Common myeloid progenitor, CD34-positive (primary cell): Measurements from ENCODE around the gene HTR3D.

Experiments used
- CTCF ChIA-PET: fragments of 350-600 bp; sonication (Branson Sonifier 250); formaldehyde crosslinking; loops from one replicate; lab custom pipeline; 2021; ENCODE audit warnings: antibody characterized with exemption; lab: Charles Lee
- POLR2A ChIA-PET: fragments of 350-600 bp; sonication (Branson Sonifier 250); formaldehyde crosslinking; loops from one replicate; lab custom pipeline; 2021; ENCODE audit warnings: antibody characterized with exemption; lab: Charles Lee
- DNase-seq, 3 donors: peaks; one replicate each; pipeline versions ENCODE4 v3.0.0 to v3.0.0-alpha.2; 2013
- H3K27ac ChIP-seq, 2 experiments: 1 replicate in 1 of 2; 2 replicates in 1 of 2; pipeline ENCODE4 v1.7.0; 2013; ENCODE audit warnings: inconsistent platforms in 2 of 2, low read length in 2 of 2, mild to moderate bottlenecking in 2 of 2, low read depth in 1 of 2, moderate library complexity in 1 of 2; ENCODE audit not compliant: severe bottlenecking in 2 of 2, insufficient read depth in 1 of 2, poor library complexity in 1 of 2
- H3K27me3 ChIP-seq, 5 experiments: replicated peaks in 2 of 5; 1 replicate in 3 of 5; 2 replicates in 2 of 5; pipeline versions ENCODE4 v1.6.1 to v1.7.0; 2013; ENCODE audit warnings: low read length in 4 of 5, mild to moderate bottlenecking in 2 of 5, moderate library complexity in 2 of 5, inconsistent platforms in 1 of 5; ENCODE audit not compliant: insufficient read depth in 5 of 5, control insufficient read depth in 4 of 5
- H3K36me3 ChIP-seq, 4 experiments: 1 replicate in 2 of 4; 2 replicates in 2 of 4; pipeline versions ENCODE4 v1.6.1 to v1.7.0; 2013; ENCODE audit warnings: low read length in 3 of 4, control low read depth in 1 of 4, mild to moderate bottlenecking in 1 of 4; ENCODE audit not compliant: control insufficient read depth in 4 of 4, insufficient read depth in 4 of 4
- H3K4me1 ChIP-seq, 4 experiments: 1 replicate in 3 of 4; 2 replicates in 1 of 4; pipeline versions ENCODE4 v1.6.1 to v1.7.1; 2013; ENCODE audit warnings: low read length in 3 of 4, mild to moderate bottlenecking in 3 of 4, control low read depth in 1 of 4, inconsistent platforms in 1 of 4, moderate library complexity in 1 of 4; ENCODE audit not compliant: control insufficient read depth in 4 of 4, insufficient read depth in 4 of 4; ENCODE audit errors: control extremely low read depth in 1 of 4
- H3K4me3 ChIP-seq, 7 experiments: 1 replicate in 4 of 7; 2 replicates in 3 of 7; pipeline versions ENCODE4 v1.5.1 to v1.7.0; 2013; ENCODE audit warnings: mild to moderate bottlenecking in 7 of 7, low read length in 6 of 7, moderate library complexity in 6 of 7, inconsistent platforms in 2 of 7, low read depth in 2 of 7, control low read depth in 1 of 7; ENCODE audit not compliant: insufficient read depth in 4 of 7, control insufficient read depth in 1 of 7; ENCODE audit errors: extremely low read depth in 1 of 7
- H3K9me3 ChIP-seq, 5 experiments: 1 replicate in 4 of 5; 2 replicates in 1 of 5; pipeline versions ENCODE4 v1.6.1 to v1.7.1; 2013; ENCODE audit warnings: low read length in 4 of 5, mild to moderate bottlenecking in 2 of 5, inconsistent platforms in 1 of 5, low read depth in 1 of 5, moderate library complexity in 1 of 5; ENCODE audit not compliant: control insufficient read depth in 4 of 5, insufficient read depth in 2 of 5; ENCODE audit errors: control extremely low read depth in 1 of 5
- WGBS: methylation state at CpG from one replicate; pipeline ENCODE4 v1.1.5; 2013; ENCODE audit not compliant: insufficient coverage; 5-methylcytosine and 5-hydroxymethylcytosine counted together

HTR3D gene

DNA sequence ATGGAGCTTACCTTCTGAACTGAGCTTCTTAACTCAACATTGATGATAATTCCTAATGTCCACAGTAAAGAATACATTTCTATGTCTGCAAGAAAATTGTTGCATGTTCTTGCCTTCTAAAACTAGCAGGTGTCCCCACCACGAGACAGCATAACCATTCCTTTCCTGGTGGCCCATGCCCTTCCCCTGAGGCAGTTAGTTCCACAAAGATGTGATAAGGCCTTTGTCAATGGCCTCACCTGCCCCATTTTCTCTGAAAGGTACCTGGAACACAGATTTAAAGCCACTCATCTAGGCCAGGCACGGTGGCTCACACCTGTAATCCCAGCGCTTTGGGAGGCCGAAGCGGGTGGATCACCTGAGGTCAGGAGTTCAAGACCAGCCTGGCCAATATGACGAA is 44.4 kb downstream of the HTR3D start:
- Histone ChIP-seq H3K4me1 (no peaks in the 10 kb centered on the region), H3K4me3 (no peak overlapping the region), H3K27me3 (peaks cover 0 to 3% (median 0%) of the 10 kb centered on the region in 5 experiments), H3K27ac (no peak overlapping the region), H3K36me3 (no peaks in the 10 kb centered on the region), H3K9me3 (peaks cover 0 to 4% (median 3%) of the 10 kb centered on the region in 5 experiments)
- ChIA-PET POLR2A (no interaction called here), CTCF (no interaction called here)
- 86% methylated on average over 4 of the region's 6 CpGs for WGBS
- DNase-seq, result no peak

GRCh38 chr3:184077881-184078280 is 46.3 kb downstream of the HTR3D start:
- Histone ChIP-seq H3K4me1 (no peaks in the 10 kb centered on the region), H3K27me3 (peaks cover 0 to 3% (median 0%) of the 10 kb centered on the region in 5 experiments), H3K4me3 (no peak overlapping the region), H3K27ac (no peak overlapping the region), H3K9me3 (peaks cover 0 to 18% (median 6%) of the 10 kb centered on the region in 5 experiments), H3K36me3 (no peaks in the 10 kb centered on the region)
- ChIA-PET CTCF (no interaction called here), POLR2A (no interaction called here)
- WGBS, result 100% methylated on average over 5 of the region's 5 CpGs
- DNase-seq, result no peak

DNA sequence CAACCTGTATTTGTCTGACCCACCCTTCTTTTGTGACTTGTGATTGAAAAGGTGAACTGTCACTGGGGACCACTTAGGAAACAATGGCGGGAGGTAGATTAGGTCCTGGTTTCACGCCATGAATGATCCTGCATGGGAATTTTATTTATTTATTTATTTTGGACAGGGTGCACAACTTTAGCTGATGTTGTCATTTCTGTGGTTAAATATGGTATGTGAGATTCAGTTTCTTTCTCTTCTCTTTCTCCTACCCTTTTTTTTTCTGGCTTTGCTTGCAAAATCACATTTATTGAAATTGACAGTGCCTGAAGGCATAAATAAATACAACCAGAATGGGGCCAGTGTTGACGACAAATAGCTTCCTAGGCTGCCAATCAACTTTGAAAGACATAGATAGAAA is 47.3 kb downstream of the HTR3D start:
- Histone ChIP-seq H3K4me1 (no peaks in the 10 kb centered on the region), H3K4me3 (no peak overlapping the region), H3K36me3 (no peaks in the 10 kb centered on the region), H3K9me3 (peaks cover 0 to 25% (median 9%) of the 10 kb centered on the region in 5 experiments), H3K27ac (no peak overlapping the region), H3K27me3 (peaks cover 0 to 3% (median 0%) of the 10 kb centered on the region in 5 experiments)
- DNase-seq, result no peak
- whole genome bisulfite sequencing, result 60% methylated on average over 1 of the region's 3 CpGs
- CTCF ChIA-PET, result interaction anchor here (0.9 kb wide), 1 partner anchor 38 kb away, joined by 3 read pairs; no protein-coding TSS in a partner anchor
- POLR2A ChIA-PET, result interaction anchor here (0.6 kb wide), 1 partner anchor 60 kb away, joined by 5 read pairs; no protein-coding TSS in a partner anchor

DNA sequence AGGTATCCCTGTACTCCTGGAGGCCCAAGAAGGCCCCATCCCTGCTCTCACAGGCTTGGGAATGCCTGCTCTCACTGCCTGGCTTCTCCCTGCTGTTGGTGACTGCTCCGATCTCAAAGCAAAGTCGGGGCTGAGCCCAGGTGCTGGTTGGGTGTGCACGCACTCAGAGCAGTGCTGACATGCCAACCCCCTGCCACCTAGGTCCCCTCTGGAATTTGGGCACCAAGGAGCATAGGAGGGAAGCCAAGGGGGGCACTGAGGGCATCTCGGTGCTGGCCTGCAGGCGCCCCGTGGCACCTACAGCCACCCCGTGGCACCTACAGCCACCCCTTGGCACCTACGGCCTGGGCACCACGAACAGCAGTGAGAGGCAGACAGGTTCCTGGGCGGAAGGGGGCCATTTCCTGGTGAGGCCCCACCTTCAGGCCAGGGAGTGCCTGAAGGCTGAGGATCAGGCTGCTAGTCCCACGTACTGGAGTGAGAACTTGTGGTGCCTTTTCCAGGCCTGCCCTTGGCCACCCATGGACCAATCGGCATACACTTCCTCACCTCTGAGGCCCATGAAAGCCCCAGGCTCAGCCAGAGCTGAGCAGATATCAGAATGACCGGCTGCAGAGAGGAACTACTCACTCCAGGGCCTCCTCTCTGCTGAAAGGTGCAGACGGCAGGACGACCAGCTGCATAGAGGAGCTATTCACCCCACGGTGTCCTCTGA is 49.7 kb downstream of the HTR3D start:
- H3K27me3 ChIP-seq, result no peaks in the 10 kb centered on the region
- CTCF ChIA-PET, result interaction anchor here (1.8 kb wide), 1 partner anchor 20 kb away, joined by 5 read pairs; no protein-coding TSS in a partner anchor
- 96% methylated on average over 16 of the region's 16 CpGs for WGBS

DNA sequence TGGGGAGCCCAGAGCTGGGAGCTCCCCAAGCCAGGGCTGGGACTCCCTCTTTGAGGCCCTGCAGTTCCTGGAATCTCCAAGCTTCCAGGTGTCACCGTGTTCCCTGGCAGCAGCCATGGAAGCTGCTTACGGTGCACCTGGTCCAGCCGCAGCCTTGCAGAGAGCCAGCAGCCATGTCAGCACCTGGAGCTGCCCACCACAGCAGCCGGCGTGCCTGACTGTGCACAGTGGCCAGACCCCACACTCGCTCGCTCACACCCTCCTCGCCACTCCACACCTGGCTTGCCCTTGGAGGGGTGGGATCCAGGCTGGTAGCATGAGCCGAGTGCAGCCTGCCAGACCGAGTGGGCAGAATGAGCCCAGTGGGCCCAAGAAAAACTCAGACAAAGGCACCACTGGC is 50.5 kb downstream of the HTR3D start:
- H3K4me3 ChIP-seq, result peak overlapping the region in 1 of 7 experiments; percentile 7
- peaks cover 0 to 39% (median 15%) of the 10 kb centered on the region in 5 experiments for H3K9me3 ChIP-seq
- 100% methylated on average over 9 of the region's 10 CpGs for WGBS
- DNase-seq, result no peak
- H3K27me3 ChIP-seq, result no peaks in the 10 kb centered on the region
- H3K4me1 ChIP-seq, result peaks cover 0 to 5% (median 1%) of the 10 kb centered on the region in 4 experiments
- ChIA-PET POLR2A (no interaction called here), CTCF (interaction anchor here (1.8 kb wide), 1 partner anchor 21 kb away, joined by 5 read pairs; no protein-coding TSS in a partner anchor)
- H3K27ac ChIP-seq, result no peak overlapping the region
- no peaks in the 10 kb centered on the region for H3K36me3 ChIP-seq

More for the DNA sequence above, 49.7 kb downstream of the HTR3D start:
- POLR2A ChIA-PET, result no interaction called here
- H3K36me3 ChIP-seq, result no peaks in the 10 kb centered on the region
- H3K4me3 ChIP-seq, result no peak overlapping the region
- DNase-seq, result no peak
- no peak overlapping the region for H3K27ac ChIP-seq
- H3K9me3 ChIP-seq, result peaks cover 0 to 39% (median 15%) of the 10 kb centered on the region in 5 experiments
- H3K4me1 ChIP-seq, result peaks cover 0 to 5% (median 1%) of the 10 kb centered on the region in 4 experiments

DNA sequence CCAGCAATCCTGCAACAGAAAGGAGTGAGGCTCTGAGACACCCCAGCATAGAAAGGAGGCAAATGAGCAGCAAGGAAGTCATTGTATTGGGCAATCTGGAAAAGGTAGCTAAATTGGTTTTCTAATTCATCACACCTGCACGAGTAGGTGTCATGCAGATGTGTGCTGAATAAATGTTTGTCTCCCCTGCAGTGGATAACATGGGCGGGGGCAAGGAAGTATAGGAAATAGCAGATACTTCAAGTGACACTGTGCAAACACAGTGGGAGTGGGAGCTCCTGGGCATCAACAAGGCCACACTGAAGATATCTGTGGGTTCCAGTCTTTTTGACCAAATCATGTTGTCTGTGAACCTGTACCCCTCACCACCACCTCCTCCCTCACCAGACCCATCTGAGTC is 50.9 kb downstream of the HTR3D start:
- H3K27me3 ChIP-seq, result no peaks in the 10 kb centered on the region
- H3K27ac ChIP-seq, result no peak overlapping the region
- ChIA-PET CTCF (interaction anchor here (1.8 kb wide), 1 partner anchor 21 kb away, joined by 5 read pairs; no protein-coding TSS in a partner anchor), POLR2A (no interaction called here)
- peaks cover 0 to 39% (median 15%) of the 10 kb centered on the region in 5 experiments for H3K9me3 ChIP-seq
- DNase-seq, result no peak
- H3K4me1 ChIP-seq, result peaks cover 0 to 5% (median 1%) of the 10 kb centered on the region in 4 experiments
- H3K36me3 ChIP-seq, result no peaks in the 10 kb centered on the region
- WGBS, result 79% methylated on average over 2 of the region's 2 CpGs
- no peak overlapping the region for H3K4me3 ChIP-seq

GRCh38 chr3:184085389-184085852 is 53.9 kb downstream of the HTR3D start:
- DNase-seq, result peak; percentile 68 to 93 (median 85)
- Histone ChIP-seq H3K4me3 (no peak overlapping the region), H3K27ac (no peak overlapping the region), H3K4me1 (peaks cover 0 to 5% (median 1%) of the 10 kb centered on the region in 4 experiments), H3K27me3 (no peaks in the 10 kb centered on the region), H3K36me3 (no peaks in the 10 kb centered on the region), H3K9me3 (peaks cover 0 to 39% (median 15%) of the 10 kb centered on the region in 5 experiments)
- ChIA-PET POLR2A (no interaction called here), CTCF (interaction anchor here (1.1 to 1.5 kb wide), 2 partner anchors 16 to 19 kb away, joined by 3 to 4 read pairs; no protein-coding TSS in a partner anchor)
- 72% methylated on average over 2 of the region's 3 CpGs for WGBS
